HG03575 (cell line): ENCODE measurements around the gene CLEC4M.
"Not testable (repeated sequence)": the region's sequence is repeated elsewhere in the genome, so short reads cannot be mapped to it uniquely, and the experiment has no call there.

Source experiments
- ATAC-seq: cut with Tn5 transposase; IDR thresholded peaks from one replicate; pipeline ENCODE4 v1.9.1; 2021; ENCODE audit not compliant: unreplicated experiment, insufficient number of reproducible peaks, low FRiP score; ENCODE audit errors: extremely low read depth

Gene CLEC4M

GRCh38 chr19:7792701-7793100, 29.7 kb downstream of the CLEC4M start:
- not testable (repeated sequence) for ATAC-seq

GRCh38 chr19:7793493-7793892, 30.4 kb downstream of the CLEC4M start:
- no peak for ATAC-seq

GRCh38 chr19:7795555-7796161, 32.6 kb downstream of the CLEC4M start:
- ATAC-seq = no peak

GRCh38 chr19:7799640-7800355, 36.8 kb downstream of the CLEC4M start:
- ATAC-seq = no peak

- ATAC-seq = no peak
Measured at GRCh38 chr19:7801020-7801570, 38.1 kb downstream of the CLEC4M start.

- ATAC-seq = no peak
Measured at GRCh38 chr19:7806234-7806633, 43.2 kb downstream of the CLEC4M start.

- no peak for ATAC-seq
Measured at GRCh38 chr19:7806876-7807275, 43.8 kb downstream of the CLEC4M start.

GRCh38 chr19:7808108-7808507, 45.1 kb downstream of the CLEC4M start:
- ATAC-seq = no peak

- ATAC-seq = no peak
Measured at GRCh38 chr19:7811989-7812388, 48.9 kb downstream of the CLEC4M start.

- no peak for ATAC-seq
Measured at GRCh38 chr19:7815325-7815724, 52.3 kb downstream of the CLEC4M start.

- ATAC-seq = not testable (repeated sequence)
Measured at GRCh38 chr19:7816040-7816439, 53.0 kb downstream of the CLEC4M start.

GRCh38 chr19:7817801-7818200, 54.8 kb downstream of the CLEC4M start:
- ATAC-seq = no peak

- no peak for ATAC-seq
Measured at GRCh38 chr19:7818806-7819205, 55.8 kb downstream of the CLEC4M start.
